SK-N-SH (cell line): ENCODE data around the gene AKR1D1. TPM values are rescaled to one million over a fixed set of nuclear protein-coding genes. Genes with fewer than 3 reads are reported as not detected.

Source experiments
- CTCF ChIA-PET: fragments of 300-600, 350-600 bp; formaldehyde crosslinking; extraction: SDS; loops from one replicate; lab custom pipeline; 2021; lab: Yijun Ruan, JAX
- POLR2A ChIA-PET: fragments of 350-600 bp; sonication (Branson Sonifier 250); formaldehyde crosslinking; extraction: SDS; loops from one replicate; lab custom pipeline; 2020; ENCODE audit warnings: antibody characterized with exemption, inconsistent platforms; lab: Yijun Ruan, JAX
- DNase-seq: peaks from one replicate; pipeline ENCODE4 v3.0.0; 2012
- H2AFZ ChIP-seq: fragments of 200-600 bp; sonication (generic); 2 replicates; pipeline ENCODE4 v1.8.1; 2016; ENCODE audit warnings: antibody characterized with exemption, mild to moderate bottlenecking, low read depth
- H3F3A ChIP-seq: fragments of 200-600 bp; sonication (generic); replicated peaks from 2 replicates; pipeline ENCODE3; 2016; ENCODE audit warnings: antibody characterized with exemption, mild to moderate bottlenecking; ENCODE audit not compliant: insufficient read depth
- H3K27ac ChIP-seq, 2 experiments: fragments of 200-500 bp in 1 of 2; fragments of 200-600 bp in 1 of 2; sonication (Bioruptor generic) in 1 of 2; sonication (generic), shearing (Covaris generic) in 1 of 2; 2 replicates each; pipeline versions ENCODE4 v1.5.1 to v1.6.1; 2014 to 2016; ENCODE audit warnings: low read depth in 2 of 2, inconsistent platforms in 1 of 2, low read length in 1 of 2, mild to moderate bottlenecking in 1 of 2, mixed read lengths in 1 of 2
- H3K27me3 ChIP-seq: fragments of 200-600 bp; sonication (generic), shearing (Covaris generic); 2 replicates; pipeline ENCODE4 v1.6.1; 2016; ENCODE audit warnings: mixed run types; ENCODE audit not compliant: insufficient read depth
- H3K36me3 ChIP-seq, 2 experiments: fragments of 200-500 bp in 1 of 2; fragments of 200-600 bp in 1 of 2; sonication (Bioruptor generic) in 1 of 2; sonication (generic) in 1 of 2; replicated peaks in 1 of 2; 2 replicates each; pipeline versions ENCODE3 to v1.5.1; 2014 to 2016; ENCODE audit warnings: low read length in 1 of 2, mild to moderate bottlenecking in 1 of 2; ENCODE audit not compliant: insufficient read depth in 2 of 2, control insufficient read depth in 1 of 2
- H3K4me1 ChIP-seq, 2 experiments: fragments of 200-500 bp in 1 of 2; fragments of 200-600 bp in 1 of 2; sonication (Bioruptor generic) in 1 of 2; sonication (generic), shearing (Covaris generic) in 1 of 2; 2 replicates each; pipeline versions ENCODE4 v1.5.1 to v1.6.1; 2014 to 2016; ENCODE audit warnings: low read depth in 1 of 2, low read length in 1 of 2, mixed run types in 1 of 2; ENCODE audit not compliant: insufficient read depth in 2 of 2, control insufficient read depth in 1 of 2
- H3K4me2 ChIP-seq: fragments of 200-600 bp; sonication (generic), shearing (Covaris generic); 2 replicates; pipeline ENCODE4 v1.6.1; 2017; ENCODE audit warnings: mixed run types
- H3K4me3 ChIP-seq, 2 experiments: fragments of 200-500 bp in 1 of 2; fragments of 200-600 bp in 1 of 2; sonication (Bioruptor generic) in 1 of 2; sonication (generic), shearing (Covaris generic) in 1 of 2; 2 replicates each; pipeline versions ENCODE4 v1.5.1 to v1.8.1; 2014 to 2016; ENCODE audit warnings: low read depth in 2 of 2, inconsistent platforms in 1 of 2, low read length in 1 of 2, mild to moderate bottlenecking in 1 of 2, mixed read lengths in 1 of 2, moderate library complexity in 1 of 2
- H3K79me2 ChIP-seq: fragments of 200-600 bp; sonication (generic); 2 replicates; pipeline ENCODE4 v1.8.1; 2017; ENCODE audit warnings: mild to moderate bottlenecking; ENCODE audit not compliant: insufficient read depth
- H3K9ac ChIP-seq: fragments of 200-600 bp; sonication (generic); 2 replicates; pipeline ENCODE4 v1.6.1; 2017; ENCODE audit warnings: mixed run types
- H3K9me2 ChIP-seq: fragments of 200-600 bp; sonication (generic); 2 replicates; pipeline ENCODE4 v1.6.1; 2017; ENCODE audit warnings: mixed run types
- H3K9me3 ChIP-seq: fragments of 200-600 bp; sonication (generic); 2 replicates; pipeline ENCODE4 v1.6.1; 2017; ENCODE audit warnings: mixed run types, mild to moderate bottlenecking, moderate library complexity
- H4K20me1 ChIP-seq: fragments of 200-600 bp; sonication (generic); 2 replicates; pipeline ENCODE4 v1.6.1; 2017; ENCODE audit warnings: mild to moderate bottlenecking, mixed run types; ENCODE audit not compliant: insufficient read depth
- CHD2 ChIP-seq: fragments of 150-350 bp; IDR thresholded peaks from 2 replicates; pipeline ENCODE4 v1.6.1; 2018; ENCODE audit warnings: low read length; ENCODE audit not compliant: partially characterized antibody
- EZH2phosphoT487 ChIP-seq: fragments of 200-600 bp; sonication (generic); IDR thresholded peaks from 2 replicates; pipeline ENCODE4 v1.6.1; 2017; ENCODE audit warnings: low read depth, mixed run types, mild to moderate bottlenecking, antibody characterized with exemption, moderate library complexity, borderline replicate concordance
- FOXM1 ChIP-seq: IDR thresholded peaks from 2 replicates; pipeline ENCODE4 v1.4.0; 2012; ENCODE audit warnings: low read depth, mild to moderate bottlenecking
- GATA2 ChIP-seq: sonication (generic); formaldehyde crosslinking; IDR thresholded peaks from 2 replicates; pipeline ENCODE4 v1.5.0; 2020; ENCODE audit warnings: mild to moderate bottlenecking, missing genetic modification reagents
- MXI1 ChIP-seq: IDR thresholded peaks from 2 replicates; pipeline ENCODE4 v1.6.1; 2012; ENCODE audit warnings: mild to moderate bottlenecking, low read depth, low read length, improper control_type of control experiment
- NRF1 ChIP-seq: IDR thresholded peaks from 2 replicates; pipeline ENCODE4 v1.6.1; 2012; ENCODE audit warnings: low read depth, mild to moderate bottlenecking, low read length
- POLR2AphosphoS5 ChIP-seq: IDR thresholded peaks from 2 replicates; pipeline ENCODE4 v1.6.1; 2012; ENCODE audit warnings: low read depth, low read length
- RFX5 ChIP-seq: IDR thresholded peaks from 2 replicates; pipeline ENCODE4 v1.6.1; 2012; ENCODE audit warnings: mild to moderate bottlenecking, improper control_type of control experiment, low read length
- RXRA ChIP-seq: IDR thresholded peaks from 2 replicates; pipeline ENCODE4 v1.4.0; 2012; ENCODE audit warnings: low read depth, mild to moderate bottlenecking, borderline replicate concordance
- SIN3A ChIP-seq: IDR thresholded peaks from 2 replicates; pipeline ENCODE4 v1.6.1; 2012; ENCODE audit warnings: low read depth, mild to moderate bottlenecking, low read length, moderate library complexity, borderline replicate concordance
- SMC3 ChIP-seq: IDR thresholded peaks from 2 replicates; pipeline ENCODE4 v1.6.1; 2012; ENCODE audit warnings: low read depth, low read length, improper control_type of control experiment
- WGBS: methylation state at CpG from one replicate; pipeline ENCODE4 v1.1.6; 2017; ENCODE audit warnings: low lambda C conversion rate; 5-methylcytosine and 5-hydroxymethylcytosine counted together
- polyA plus RNA-seq, 3 experiments: library from polyadenylated mRNA; depleted of rRNA; stranded (reverse); fragments of >200 nt; gene quantifications; 2 replicates each; pipeline ENCODE4 v1.2.3, GENCODE V29; 2012
- TF ChIP-seq, protein P1 (sequence below): IDR thresholded peaks from 2 replicates; pipeline ENCODE4 v1.4.0; 2012; ENCODE audit warnings: low read depth
- TF ChIP-seq, protein P2 (sequence below): fragments of 150-350 bp; IDR thresholded peaks from 2 replicates; pipeline ENCODE4 v1.6.1; 2017; ENCODE audit warnings: antibody characterized with exemption, low read length, low read depth, borderline replicate concordance
- TF ChIP-seq, protein P3 (sequence below): IDR thresholded peaks from 2 replicates; pipeline ENCODE4; 2012
- TF ChIP-seq, protein P4 (sequence below): IDR thresholded peaks from 2 replicates; pipeline ENCODE4 v1.6.1; 2012; ENCODE audit warnings: mild to moderate bottlenecking, low read depth, low read length, moderate library complexity

The AKR1D1 gene, protein sequence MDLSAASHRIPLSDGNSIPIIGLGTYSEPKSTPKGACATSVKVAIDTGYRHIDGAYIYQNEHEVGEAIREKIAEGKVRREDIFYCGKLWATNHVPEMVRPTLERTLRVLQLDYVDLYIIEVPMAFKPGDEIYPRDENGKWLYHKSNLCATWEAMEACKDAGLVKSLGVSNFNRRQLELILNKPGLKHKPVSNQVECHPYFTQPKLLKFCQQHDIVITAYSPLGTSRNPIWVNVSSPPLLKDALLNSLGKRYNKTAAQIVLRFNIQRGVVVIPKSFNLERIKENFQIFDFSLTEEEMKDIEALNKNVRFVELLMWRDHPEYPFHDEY
- not detected in 2 replicates for polyA plus RNA-seq (2012; rRNA removed)
- polyA plus RNA-seq (2012; cell fraction: cytosol; rRNA removed): not detected in 2 replicates
- not detected in 2 replicates for polyA plus RNA-seq (2012; cell fraction: nucleus; rRNA removed)

DNA sequence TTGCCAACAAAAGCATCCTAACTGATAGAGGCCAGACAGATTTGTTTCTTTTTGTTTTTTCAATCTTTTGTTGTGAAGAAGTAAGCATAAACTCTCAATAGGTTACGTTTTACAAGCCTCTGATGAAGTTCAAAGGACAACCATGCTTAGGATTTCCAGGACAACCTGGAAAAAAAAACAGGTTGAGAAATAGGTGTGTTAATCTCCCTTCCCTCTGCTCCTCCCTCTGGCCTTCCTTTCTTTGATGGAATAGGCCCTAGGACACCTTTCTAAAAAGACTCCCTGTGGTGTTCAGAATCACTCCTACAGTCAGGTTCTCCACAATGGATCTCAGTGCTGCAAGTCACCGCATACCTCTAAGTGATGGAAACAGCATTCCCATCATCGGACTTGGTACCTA lies at the start of gene AKR1D1:
Gene AKR1D1, plus strand, starts transcription at position 264 of the 400 bp plus-strand sequence. Its CDS starts 60 bp downstream, at position 324.
- H3K4me2 ChIP-seq: no peak within 1 kb of the TSS
- ChIA-PET POLR2A (no interaction called here), CTCF (interaction anchor here (1.0 to 1.7 kb wide), 3 partner anchors 9 to 21 kb away, joined by 3 to 4 read pairs (median 3); no protein-coding TSS in a partner anchor)
- H3K36me3 ChIP-seq: no peaks in the 10 kb centered on the region
- no peak within 1 kb of the TSS for H3K9ac ChIP-seq
- H3K4me3 ChIP-seq: no peak within 1 kb of the TSS
- TF ChIP-seq FOXM1 (no peak), SMC3 (no peak), EZH2phosphoT487 (no peak), CHD2 (no peak), NRF1 (no peak), MXI1 (no peak), SIN3A (no peak), POLR2AphosphoS5 (no peak), RXRA (no peak), RFX5 (no peak), GATA2 (CRISPR knock-in tag) (no peak)
- TF ChIP-seq, protein P1, sequence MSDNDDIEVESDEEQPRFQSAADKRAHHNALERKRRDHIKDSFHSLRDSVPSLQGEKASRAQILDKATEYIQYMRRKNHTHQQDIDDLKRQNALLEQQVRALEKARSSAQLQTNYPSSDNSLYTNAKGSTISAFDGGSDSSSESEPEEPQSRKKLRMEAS: no peak
- TF ChIP-seq, protein P2, sequence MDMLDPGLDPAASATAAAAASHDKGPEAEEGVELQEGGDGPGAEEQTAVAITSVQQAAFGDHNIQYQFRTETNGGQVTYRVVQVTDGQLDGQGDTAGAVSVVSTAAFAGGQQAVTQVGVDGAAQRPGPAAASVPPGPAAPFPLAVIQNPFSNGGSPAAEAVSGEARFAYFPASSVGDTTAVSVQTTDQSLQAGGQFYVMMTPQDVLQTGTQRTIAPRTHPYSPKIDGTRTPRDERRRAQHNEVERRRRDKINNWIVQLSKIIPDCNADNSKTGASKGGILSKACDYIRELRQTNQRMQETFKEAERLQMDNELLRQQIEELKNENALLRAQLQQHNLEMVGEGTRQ: no peak
- TF ChIP-seq, protein P3, sequence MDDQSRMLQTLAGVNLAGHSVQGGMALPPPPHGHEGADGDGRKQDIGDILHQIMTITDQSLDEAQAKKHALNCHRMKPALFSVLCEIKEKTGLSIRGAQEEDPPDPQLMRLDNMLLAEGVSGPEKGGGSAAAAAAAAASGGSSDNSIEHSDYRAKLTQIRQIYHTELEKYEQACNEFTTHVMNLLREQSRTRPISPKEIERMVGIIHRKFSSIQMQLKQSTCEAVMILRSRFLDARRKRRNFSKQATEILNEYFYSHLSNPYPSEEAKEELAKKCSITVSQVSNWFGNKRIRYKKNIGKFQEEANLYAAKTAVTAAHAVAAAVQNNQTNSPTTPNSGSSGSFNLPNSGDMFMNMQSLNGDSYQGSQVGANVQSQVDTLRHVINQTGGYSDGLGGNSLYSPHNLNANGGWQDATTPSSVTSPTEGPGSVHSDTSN: no peak
- TF ChIP-seq, protein P4, sequence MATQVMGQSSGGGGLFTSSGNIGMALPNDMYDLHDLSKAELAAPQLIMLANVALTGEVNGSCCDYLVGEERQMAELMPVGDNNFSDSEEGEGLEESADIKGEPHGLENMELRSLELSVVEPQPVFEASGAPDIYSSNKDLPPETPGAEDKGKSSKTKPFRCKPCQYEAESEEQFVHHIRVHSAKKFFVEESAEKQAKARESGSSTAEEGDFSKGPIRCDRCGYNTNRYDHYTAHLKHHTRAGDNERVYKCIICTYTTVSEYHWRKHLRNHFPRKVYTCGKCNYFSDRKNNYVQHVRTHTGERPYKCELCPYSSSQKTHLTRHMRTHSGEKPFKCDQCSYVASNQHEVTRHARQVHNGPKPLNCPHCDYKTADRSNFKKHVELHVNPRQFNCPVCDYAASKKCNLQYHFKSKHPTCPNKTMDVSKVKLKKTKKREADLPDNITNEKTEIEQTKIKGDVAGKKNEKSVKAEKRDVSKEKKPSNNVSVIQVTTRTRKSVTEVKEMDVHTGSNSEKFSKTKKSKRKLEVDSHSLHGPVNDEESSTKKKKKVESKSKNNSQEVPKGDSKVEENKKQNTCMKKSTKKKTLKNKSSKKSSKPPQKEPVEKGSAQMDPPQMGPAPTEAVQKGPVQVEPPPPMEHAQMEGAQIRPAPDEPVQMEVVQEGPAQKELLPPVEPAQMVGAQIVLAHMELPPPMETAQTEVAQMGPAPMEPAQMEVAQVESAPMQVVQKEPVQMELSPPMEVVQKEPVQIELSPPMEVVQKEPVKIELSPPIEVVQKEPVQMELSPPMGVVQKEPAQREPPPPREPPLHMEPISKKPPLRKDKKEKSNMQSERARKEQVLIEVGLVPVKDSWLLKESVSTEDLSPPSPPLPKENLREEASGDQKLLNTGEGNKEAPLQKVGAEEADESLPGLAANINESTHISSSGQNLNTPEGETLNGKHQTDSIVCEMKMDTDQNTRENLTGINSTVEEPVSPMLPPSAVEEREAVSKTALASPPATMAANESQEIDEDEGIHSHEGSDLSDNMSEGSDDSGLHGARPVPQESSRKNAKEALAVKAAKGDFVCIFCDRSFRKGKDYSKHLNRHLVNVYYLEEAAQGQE: no peak
- no peaks in the 10 kb centered on the region for H3K27me3 ChIP-seq
- H3K4me1 ChIP-seq: no peaks in the 10 kb centered on the region
- H3K9me2 ChIP-seq: 0 out of 2 replicates have a peak, but pooled peaks cover 4% of the 10 kb centered on the region
- H2AFZ ChIP-seq: no peak within 1 kb of the TSS
- H3K9me3 ChIP-seq: no peaks in the 10 kb centered on the region; the same call in 1 of the 2 replicates
- H3F3A ChIP-seq: no peaks in the 10 kb centered on the region
- DNase-seq: no peak
- H3K27ac ChIP-seq: no peak within 1 kb of the TSS
- 43% methylated on average over 3 of the region's 3 CpGs for WGBS
- no peaks in the 10 kb centered on the region for H3K79me2 ChIP-seq
- no peaks in the 10 kb centered on the region for H4K20me1 ChIP-seq
